SK-N-MC (cell line): ENCODE results near the gene RFC5.

Source experiments
- EZH2 ChIP-seq: fragments of 200-600 bp; sonication (generic); IDR thresholded peaks from one replicate; pipeline ENCODE4 v1.6.1; 2017; ENCODE audit warnings: antibody characterized with exemption
- POLR2AphosphoS5 ChIP-seq: IDR thresholded peaks from 2 replicates; pipeline ENCODE4 v1.6.1; 2012; ENCODE audit warnings: mild to moderate bottlenecking, low read depth, low read length, borderline replicate concordance

GRCh38 chr12:117968151-117968789 is 48.2 kb upstream of the RFC5 start:
- no peak for TF ChIP-seq EZH2
- no peak for TF ChIP-seq POLR2AphosphoS5
